Measurements from ENCODE around the gene WDPCP. TPM values are rescaled to one million over a fixed set of nuclear protein-coding genes. Genes with fewer than 3 reads are reported as not detected.
"Not testable (repeated sequence)": the region's sequence is repeated elsewhere in the genome, so short reads cannot be mapped to it uniquely, and the experiment has no call there.

WDPCP gene
- total RNA-seq, 3 donors from 2014 or later (not counting 1 experiment from before 2014, with no cell fraction given) = 22.0 to 23.7 (median 22.9) TPM

DNA sequence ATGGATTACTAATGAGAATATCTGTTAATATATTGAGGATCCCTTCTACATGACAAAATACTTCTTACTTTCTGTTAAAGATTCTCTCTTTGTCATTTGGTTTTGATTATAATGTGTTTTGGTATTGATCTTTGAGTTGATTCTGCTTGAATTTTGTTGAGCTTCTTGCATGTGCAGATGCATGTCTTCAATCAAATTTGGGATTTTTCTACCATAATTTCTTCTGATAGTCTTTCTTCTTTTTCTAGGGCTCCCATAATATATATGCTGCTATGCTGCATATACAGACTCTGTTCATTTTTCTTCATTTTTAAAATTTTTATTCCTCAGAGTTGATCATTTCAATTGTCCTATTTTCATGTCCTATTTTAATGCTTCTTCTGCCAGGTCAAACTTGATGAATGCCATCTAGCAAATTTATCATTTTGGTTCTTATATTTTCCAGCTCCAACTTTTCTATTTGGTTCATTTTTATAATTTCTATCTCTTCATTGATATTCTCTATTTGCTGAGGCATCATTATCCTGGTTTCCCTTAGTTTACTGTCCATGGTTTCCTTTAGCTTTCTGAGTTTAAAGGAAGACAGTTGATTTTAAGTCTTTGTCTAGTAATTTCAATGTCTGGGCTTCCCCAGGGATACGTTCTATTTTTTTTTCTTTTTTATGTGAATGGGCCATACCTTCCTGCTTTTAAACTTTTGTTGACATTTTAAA is 244.7 kb downstream of the WDPCP start:
- no peaks in the 10 kb centered on the region for H3K27me3 ChIP-seq (ENCODE audit: control insufficient read depth, insufficient read depth, low read length)
- H3K27ac ChIP-seq (ENCODE audit: low read length) = no peak overlapping the region
- no CpG with 5 or more reads among the region's 1 CpG for WGBS (ENCODE audit: insufficient coverage)
- DNase-seq = no peak
- no peak overlapping the region for H3K4me3 Mint-ChIP-seq
- no peak overlapping the region for H3K27ac Mint-ChIP-seq
- no peak overlapping the region for H3K4me3 ChIP-seq (ENCODE audit: low read length)
- peaks cover 12 to 22% of the 10 kb centered on the region in 2 donors for H3K9me3 Mint-ChIP-seq
- TF ChIP-seq, protein P1, sequence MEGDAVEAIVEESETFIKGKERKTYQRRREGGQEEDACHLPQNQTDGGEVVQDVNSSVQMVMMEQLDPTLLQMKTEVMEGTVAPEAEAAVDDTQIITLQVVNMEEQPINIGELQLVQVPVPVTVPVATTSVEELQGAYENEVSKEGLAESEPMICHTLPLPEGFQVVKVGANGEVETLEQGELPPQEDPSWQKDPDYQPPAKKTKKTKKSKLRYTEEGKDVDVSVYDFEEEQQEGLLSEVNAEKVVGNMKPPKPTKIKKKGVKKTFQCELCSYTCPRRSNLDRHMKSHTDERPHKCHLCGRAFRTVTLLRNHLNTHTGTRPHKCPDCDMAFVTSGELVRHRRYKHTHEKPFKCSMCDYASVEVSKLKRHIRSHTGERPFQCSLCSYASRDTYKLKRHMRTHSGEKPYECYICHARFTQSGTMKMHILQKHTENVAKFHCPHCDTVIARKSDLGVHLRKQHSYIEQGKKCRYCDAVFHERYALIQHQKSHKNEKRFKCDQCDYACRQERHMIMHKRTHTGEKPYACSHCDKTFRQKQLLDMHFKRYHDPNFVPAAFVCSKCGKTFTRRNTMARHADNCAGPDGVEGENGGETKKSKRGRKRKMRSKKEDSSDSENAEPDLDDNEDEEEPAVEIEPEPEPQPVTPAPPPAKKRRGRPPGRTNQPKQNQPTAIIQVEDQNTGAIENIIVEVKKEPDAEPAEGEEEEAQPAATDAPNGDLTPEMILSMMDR (IDR thresholded peaks at IDR 0.05) = no peak
- intact Hi-C loops (cut with micrococcal nuclease) = no loop called here
- peaks cover 26% of the 10 kb centered on the region for H3K36me3 Mint-ChIP-seq
- H3K27me3 Mint-ChIP-seq (ENCODE audit: low read depth in 2 of 2) = no peaks in the 10 kb centered on the region
- H3K9me3 ChIP-seq (ENCODE audit: control insufficient read depth, insufficient read depth, low read length) = peaks cover 11% of the 10 kb centered on the region
- no peaks in the 10 kb centered on the region for H3K4me1 ChIP-seq (ENCODE audit: control insufficient read depth, insufficient read depth, low read length)
- no peak for ATAC-seq
- no peaks in the 10 kb centered on the region for H3K36me3 ChIP-seq (ENCODE audit: control insufficient read depth, insufficient read depth, low read length)
- no peaks in the 10 kb centered on the region for H3K4me1 Mint-ChIP-seq

GRCh38 chr2:63340443-63340842 is 247.8 kb downstream of the WDPCP start:
- intact Hi-C loops (cut with micrococcal nuclease) = no loop called here
- WGBS (ENCODE audit: insufficient coverage) = 80% methylated on average over 1 of the region's 1 CpG
- H3K36me3 ChIP-seq (ENCODE audit: control insufficient read depth, insufficient read depth, low read length) = no peaks in the 10 kb centered on the region
- no peak overlapping the region for H3K4me3 ChIP-seq (ENCODE audit: low read length)
- Mint-ChIP-seq H3K27me3 (ENCODE audit: low read depth in 2 of 2) (no peaks in the 10 kb centered on the region), H3K9me3 (peaks cover 10 to 22% of the 10 kb centered on the region in 2 donors), H3K27ac (no peak overlapping the region), H3K4me3 (no peak overlapping the region), H3K4me1 (no peaks in the 10 kb centered on the region), H3K36me3 (peaks cover 26% of the 10 kb centered on the region)
- H3K27me3 ChIP-seq (ENCODE audit: control insufficient read depth, insufficient read depth, low read length) = no peaks in the 10 kb centered on the region
- no peaks in the 10 kb centered on the region for H3K4me1 ChIP-seq (ENCODE audit: control insufficient read depth, insufficient read depth, low read length)
- TF ChIP-seq, protein P1 (IDR thresholded peaks at IDR 0.05) = no peak
- ATAC-seq (no peak), DNase-seq (no peak)
- peaks cover 11% of the 10 kb centered on the region for H3K9me3 ChIP-seq (ENCODE audit: control insufficient read depth, insufficient read depth, low read length)
- H3K27ac ChIP-seq (ENCODE audit: low read length) = no peak overlapping the region

- H3K4me1 Mint-ChIP-seq = no peaks in the 10 kb centered on the region
- H3K27me3 Mint-ChIP-seq (ENCODE audit: low read depth in 2 of 2) = no peaks in the 10 kb centered on the region
- H3K27ac ChIP-seq (ENCODE audit: low read length) = no peak overlapping the region
- ATAC-seq (no peak), DNase-seq (no peak)
- no peak overlapping the region for H3K4me3 ChIP-seq (ENCODE audit: low read length)
- H3K36me3 Mint-ChIP-seq = peaks cover 4% of the 10 kb centered on the region
- H3K36me3 ChIP-seq (ENCODE audit: control insufficient read depth, insufficient read depth, low read length) = no peaks in the 10 kb centered on the region
- H3K4me3 Mint-ChIP-seq = no peak overlapping the region
- TF ChIP-seq, protein P1 (IDR thresholded peaks at IDR 0.05) = no peak
- intact Hi-C loops (cut with micrococcal nuclease) = no loop called here
- H3K4me1 ChIP-seq (ENCODE audit: control insufficient read depth, insufficient read depth, low read length) = no peaks in the 10 kb centered on the region
- H3K27me3 ChIP-seq (ENCODE audit: control insufficient read depth, insufficient read depth, low read length) = no peaks in the 10 kb centered on the region
- H3K9me3 ChIP-seq (ENCODE audit: control insufficient read depth, insufficient read depth, low read length) = no peaks in the 10 kb centered on the region
- H3K9me3 Mint-ChIP-seq = peaks cover 2 to 3% of the 10 kb centered on the region in 2 donors
- WGBS (ENCODE audit: insufficient coverage) = 100% methylated on average over 1 of the region's 1 CpG
- H3K27ac Mint-ChIP-seq = no peak overlapping the region
Measured at GRCh38 chr2:63334910-63335309, 253.4 kb downstream of the WDPCP start.

DNA sequence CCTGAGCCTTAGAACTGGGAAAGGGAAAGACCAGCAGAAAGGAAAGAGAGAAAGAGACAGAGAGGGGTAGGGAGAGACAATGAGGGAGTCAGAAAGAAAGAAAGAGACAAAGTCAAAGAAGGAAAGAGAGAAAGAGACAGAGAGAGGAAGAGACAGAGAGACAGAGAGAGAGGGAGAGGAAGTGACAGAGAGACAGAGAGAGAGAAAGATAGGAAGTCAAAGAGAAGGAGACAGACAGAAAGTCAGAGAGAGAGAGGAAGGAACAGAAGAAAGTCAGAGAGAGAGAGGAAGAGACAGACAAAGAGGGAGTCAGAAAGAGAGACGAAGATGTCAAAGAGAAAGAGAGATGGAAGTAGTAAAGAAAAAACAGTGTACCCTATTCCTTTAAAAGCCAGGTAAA is 261.8 kb downstream of the WDPCP start:
- H3K4me3 ChIP-seq (ENCODE audit: low read length) = no peak overlapping the region
- peaks cover 0 to 10% of the 10 kb centered on the region in 2 donors for H3K9me3 Mint-ChIP-seq
- no peak overlapping the region for H3K27ac Mint-ChIP-seq
- no peaks in the 10 kb centered on the region for H3K27me3 ChIP-seq (ENCODE audit: control insufficient read depth, insufficient read depth, low read length)
- no CpG with 5 or more reads among the region's 1 CpG for WGBS (ENCODE audit: insufficient coverage)
- TF ChIP-seq, protein P1 (IDR thresholded peaks at IDR 0.05) = no peak
- H3K36me3 ChIP-seq (ENCODE audit: control insufficient read depth, insufficient read depth, low read length) = no peaks in the 10 kb centered on the region
- ATAC-seq = no peak
- intact Hi-C loops (cut with micrococcal nuclease) = no loop called here
- H3K36me3 Mint-ChIP-seq = no peaks in the 10 kb centered on the region
- H3K4me1 ChIP-seq (ENCODE audit: control insufficient read depth, insufficient read depth, low read length) = no peaks in the 10 kb centered on the region
- no peak overlapping the region for H3K27ac ChIP-seq (ENCODE audit: low read length)
- no peak overlapping the region for H3K4me3 Mint-ChIP-seq
- H3K4me1 Mint-ChIP-seq = no peaks in the 10 kb centered on the region
- no peaks in the 10 kb centered on the region for H3K27me3 Mint-ChIP-seq (ENCODE audit: low read depth in 2 of 2)
- peaks cover 4% of the 10 kb centered on the region for H3K9me3 ChIP-seq (ENCODE audit: control insufficient read depth, insufficient read depth, low read length)
- DNase-seq = no peak

- H3K27me3 ChIP-seq (ENCODE audit: control insufficient read depth, insufficient read depth, low read length); DNase-seq; H3K9me3 ChIP-seq (ENCODE audit: control insufficient read depth, insufficient read depth, low read length); H3K4me1 Mint-ChIP-seq; intact Hi-C loops (cut with micrococcal nuclease); H3K36me3 ChIP-seq (ENCODE audit: control insufficient read depth, insufficient read depth, low read length); H3K27ac ChIP-seq (ENCODE audit: low read length); H3K36me3 Mint-ChIP-seq; H3K4me3 Mint-ChIP-seq; H3K4me3 ChIP-seq (ENCODE audit: low read length); H3K27me3 Mint-ChIP-seq (ENCODE audit: low read depth in 2 of 2); H3K4me1 ChIP-seq (ENCODE audit: control insufficient read depth, insufficient read depth, low read length); H3K27ac Mint-ChIP-seq; ATAC-seq: not testable (repeated sequence)
- WGBS (ENCODE audit: insufficient coverage) = 96% methylated on average over 10 of the region's 11 CpGs
- H3K9me3 Mint-ChIP-seq = peaks cover 0 to 10% of the 10 kb centered on the region in 2 donors
Measured at GRCh38 chr2:63323662-63324061, 264.6 kb downstream of the WDPCP start.
